SKM-1 (cell line): ENCODE data around the gene ALPP.
"Not testable (repeated sequence)": the region's sequence is repeated elsewhere in the genome, so short reads cannot be mapped to it uniquely, and the experiment has no call there.

Experiments used
- DNase-seq: peaks from one replicate; lab custom pipeline; 2025; ENCODE audit not compliant: unreplicated experiment; lab: John Stamatoyannopoulos, UW

Gene ALPP

GRCh38 chr2:232363064-232363783 lies 15.3 kb upstream of the ALPP start:
- not testable (repeated sequence) for DNase-seq

DNA sequence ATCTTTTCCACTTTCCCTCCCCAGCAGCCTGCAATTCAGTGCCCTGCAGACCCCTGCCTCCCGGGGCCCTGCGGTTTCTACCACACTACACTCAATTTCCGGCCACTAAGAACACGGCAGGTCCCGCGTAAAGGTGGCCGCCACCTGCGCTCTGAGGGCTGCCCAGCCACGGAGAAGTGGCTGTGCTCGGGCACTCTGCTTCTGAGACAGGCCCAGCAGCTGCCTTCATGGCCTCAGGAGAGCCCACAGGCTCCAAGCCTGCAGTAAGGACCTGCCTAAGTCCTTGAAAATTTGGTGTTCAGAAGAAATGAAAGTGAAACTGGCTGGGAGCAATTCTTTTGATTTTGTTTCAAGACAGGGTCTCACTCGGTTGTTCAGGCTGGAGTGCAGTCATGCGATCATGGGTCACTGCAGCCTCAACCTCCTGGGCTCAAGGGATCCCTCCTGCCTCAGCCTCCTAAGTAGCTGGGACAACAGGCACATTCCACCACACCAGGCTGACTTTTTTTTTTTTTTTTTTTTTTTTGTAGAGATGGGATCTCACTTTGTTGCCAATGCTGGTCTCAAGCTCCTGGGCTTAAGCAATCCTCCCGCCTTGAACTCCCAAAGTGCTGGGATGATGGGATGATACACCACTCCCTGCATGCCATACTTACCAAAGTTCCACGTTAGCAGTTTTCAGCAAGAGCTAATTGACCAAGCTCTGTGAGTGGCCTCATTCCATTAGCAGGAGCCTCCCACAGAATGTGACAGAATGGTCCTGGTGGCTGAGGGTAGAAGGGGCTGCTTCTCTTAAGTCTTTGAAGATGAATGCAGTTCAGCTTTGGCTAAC lies 14.6 kb upstream of the ALPP start:
- no peak for DNase-seq

DNA sequence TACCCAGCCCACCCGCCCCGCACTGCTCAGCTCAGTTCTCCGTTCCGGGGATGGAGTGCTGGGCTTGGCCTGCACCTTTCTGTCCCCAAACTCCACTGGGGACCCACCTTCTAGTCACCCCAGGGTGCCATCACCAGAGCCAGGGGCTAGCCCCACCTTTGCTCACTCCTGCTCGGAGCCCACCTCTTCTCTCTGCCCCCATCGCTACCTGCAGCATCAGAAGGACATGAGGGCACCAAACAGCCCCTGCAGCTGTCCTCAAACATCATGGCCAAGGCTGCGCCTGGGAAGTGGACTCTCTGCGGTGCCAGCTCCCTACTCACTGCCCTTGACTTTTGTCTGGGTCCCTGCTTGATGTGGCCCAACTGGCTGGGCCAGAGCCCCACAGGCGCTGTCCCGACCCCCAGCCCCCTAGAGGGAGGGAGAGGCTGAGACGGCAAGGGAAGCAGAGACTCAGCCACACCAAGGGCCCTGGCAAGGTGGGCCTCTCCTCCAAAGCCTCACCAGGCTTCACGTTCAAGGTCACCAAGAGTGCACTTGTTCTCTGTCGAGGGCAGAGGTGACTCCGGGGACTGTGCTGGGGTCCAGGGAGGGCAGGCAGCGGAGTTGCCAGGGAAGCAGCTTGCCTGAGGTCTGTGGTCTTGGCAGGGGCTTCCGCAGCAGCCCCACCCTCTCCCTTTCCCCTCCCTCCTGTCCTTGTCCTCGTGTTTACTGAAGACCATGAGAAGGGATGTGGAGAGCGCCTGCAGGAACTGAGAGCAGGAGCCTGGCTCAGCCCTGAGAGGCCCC lies 13.6 kb upstream of the ALPP start:
- DNase-seq, result not testable (repeated sequence)

DNA sequence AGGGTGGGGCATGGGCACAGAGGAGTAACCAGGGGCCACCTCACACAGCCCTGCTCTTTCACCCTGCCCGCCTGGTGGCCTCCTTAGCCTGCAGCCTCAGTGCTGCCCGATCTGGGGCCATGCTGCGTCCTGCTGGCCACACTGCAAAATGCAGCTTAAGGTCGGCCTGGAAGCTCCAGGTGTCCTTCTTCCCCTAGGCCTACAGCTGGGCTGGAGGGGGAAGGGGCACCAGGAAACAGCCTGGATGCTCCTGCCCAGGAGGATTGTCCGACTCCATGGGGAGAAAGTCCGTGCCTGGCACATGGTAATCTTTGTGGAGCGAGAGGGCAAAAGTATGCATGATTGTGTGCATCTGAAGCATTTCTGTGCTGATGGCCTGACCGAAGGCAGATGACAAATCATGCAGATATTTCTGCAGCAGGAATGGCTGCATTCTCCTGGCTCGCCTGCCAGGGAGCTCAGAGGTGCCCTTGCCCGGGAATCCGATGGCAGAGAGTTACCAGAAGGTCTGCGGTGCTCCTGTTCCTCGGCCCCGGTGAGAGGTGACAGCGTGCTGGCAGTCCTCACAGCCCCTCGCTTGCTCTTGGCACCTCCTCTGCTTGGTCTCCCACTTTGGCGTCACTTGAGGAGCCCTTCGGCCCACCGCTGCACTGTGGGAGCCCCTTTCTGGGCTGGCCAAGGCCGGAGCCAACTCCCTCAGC lies 12.8 kb upstream of the ALPP start:
- no peak for DNase-seq

- not testable (repeated sequence) for DNase-seq
These were observed 12.1 kb upstream of the ALPP start for GRCh38 chr2:232366461-232366860.

DNA sequence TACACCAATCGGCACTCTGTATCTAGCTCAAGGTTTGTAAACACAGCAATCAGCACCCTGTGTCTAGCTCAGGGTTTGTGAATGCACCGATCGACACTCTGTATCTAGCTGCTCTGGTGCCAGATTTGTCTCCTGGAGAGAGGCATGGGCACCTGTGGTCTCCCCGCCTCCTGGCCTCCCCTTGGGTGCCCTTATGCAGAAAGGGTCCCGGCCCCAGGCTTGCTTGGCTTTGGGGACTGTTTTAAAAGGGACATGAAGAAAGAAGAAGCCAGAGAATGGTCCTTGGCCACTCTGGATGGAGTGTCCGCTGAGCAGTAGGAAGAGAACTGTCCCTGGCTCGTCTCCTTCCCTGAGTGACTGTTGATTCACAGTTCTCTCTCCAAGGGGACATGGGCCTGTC lies 11.5 kb upstream of the ALPP start:
- no peak for DNase-seq

DNA sequence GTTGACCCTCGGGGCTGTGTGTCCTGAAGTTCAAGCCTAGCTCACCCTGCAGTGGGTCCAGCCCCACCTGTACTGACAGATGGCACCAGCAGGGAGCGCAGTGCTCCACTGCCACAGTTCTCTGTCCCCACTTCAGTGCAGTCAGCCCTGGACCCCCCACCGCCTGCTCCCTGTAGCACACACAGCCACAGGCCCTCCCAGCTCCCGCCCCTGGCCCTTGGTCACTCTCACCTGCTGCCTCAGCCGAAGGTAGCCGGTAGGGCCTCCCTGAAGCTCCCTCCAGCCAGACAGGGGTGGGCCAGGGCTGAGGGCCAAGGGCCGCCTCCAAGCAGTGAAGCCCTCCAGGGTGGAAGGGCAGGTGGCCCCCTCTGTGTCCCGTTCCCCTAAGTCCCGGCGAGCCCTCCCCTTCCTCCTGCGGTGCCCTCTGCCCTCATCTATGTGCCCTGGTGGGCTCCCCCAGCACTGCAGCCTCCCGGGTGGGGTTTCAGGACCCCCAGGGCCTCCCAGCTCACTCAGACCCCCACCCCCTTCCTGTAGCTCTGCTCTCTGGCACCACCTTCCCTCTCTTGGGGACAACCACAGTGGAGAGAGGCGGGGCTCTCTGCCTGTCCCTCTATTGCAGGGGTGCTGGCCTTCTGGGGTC lies 10.8 kb upstream of the ALPP start:
- DNase-seq, result no peak

DNA sequence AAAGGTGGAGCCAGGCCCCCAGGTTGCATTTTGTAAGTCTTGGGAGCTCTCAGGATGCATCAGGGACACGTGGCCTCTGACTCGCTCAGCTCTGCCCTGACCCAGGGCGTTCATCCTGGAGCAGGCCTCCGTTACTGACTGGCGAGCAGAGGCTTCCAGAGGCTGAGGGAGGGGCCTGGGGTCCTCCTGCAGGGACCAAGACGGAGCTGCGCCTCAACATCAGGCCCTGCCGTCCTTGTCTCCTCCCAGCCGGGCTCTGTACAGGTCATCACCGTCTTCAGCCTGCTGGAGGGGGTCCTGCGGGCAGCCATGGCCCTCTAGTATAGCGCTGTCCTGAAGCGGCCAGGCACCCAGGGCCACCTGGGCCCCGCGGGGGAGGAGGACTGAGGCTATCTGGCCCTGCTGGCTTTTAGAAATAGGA lies 10.2 kb upstream of the ALPP start:
- no peak for DNase-seq

GRCh38 chr2:232369126-232369951 lies 9.2 kb upstream of the ALPP start:
- no peak for DNase-seq

DNA sequence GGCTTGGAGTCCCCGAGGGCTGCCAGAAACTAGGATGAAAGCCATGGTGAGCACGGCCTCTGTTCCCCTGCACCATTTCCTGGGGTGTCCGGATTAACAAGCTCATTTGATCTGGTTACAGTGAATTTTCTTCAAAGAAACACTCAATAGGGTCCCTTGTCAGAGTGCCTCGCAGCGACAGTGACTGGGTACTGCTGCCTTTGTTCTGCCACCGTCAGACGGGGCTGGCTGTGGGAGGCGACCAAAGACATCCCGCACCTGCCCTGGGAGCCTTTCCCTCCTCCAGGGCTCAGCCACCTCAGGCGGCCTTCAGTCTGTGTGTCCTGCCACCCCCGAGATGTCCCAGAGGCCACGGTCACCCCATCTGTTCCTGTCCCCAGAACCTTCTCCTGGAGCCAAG lies 8.5 kb upstream of the ALPP start:
- not testable (repeated sequence) for DNase-seq

- DNase-seq, result no peak
These were observed 6.0 kb upstream of the ALPP start for GRCh38 chr2:232372231-232373208.

- DNase-seq, result no peak
These were observed 4.2 kb upstream of the ALPP start for GRCh38 chr2:232374356-232374755.

GRCh38 chr2:232375164-232375563 lies 3.4 kb upstream of the ALPP start:
- no peak for DNase-seq

DNA sequence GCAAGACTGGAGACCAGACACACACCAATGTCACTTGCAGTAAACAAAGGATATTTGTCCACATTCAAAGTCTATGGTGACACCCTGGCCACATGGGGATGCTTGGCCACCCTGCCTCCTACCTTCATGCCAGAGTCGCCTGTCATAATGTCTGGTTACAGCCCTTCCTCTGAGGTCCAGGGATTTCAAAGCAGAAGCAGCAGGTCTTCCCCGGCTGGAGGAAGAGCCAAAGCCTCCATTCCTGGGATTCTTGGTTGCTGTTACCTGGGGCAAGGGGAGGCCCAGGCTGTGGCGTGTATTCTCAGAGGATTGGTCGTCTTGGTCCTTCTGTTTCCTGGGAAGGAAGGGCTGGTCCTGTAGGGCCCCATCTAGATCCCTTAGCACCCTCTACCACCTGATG lies 2.3 kb upstream of the ALPP start:
- DNase-seq, result no peak

GRCh38 chr2:232376713-232377112 lies 1.8 kb upstream of the ALPP start:
- no peak for DNase-seq

DNA sequence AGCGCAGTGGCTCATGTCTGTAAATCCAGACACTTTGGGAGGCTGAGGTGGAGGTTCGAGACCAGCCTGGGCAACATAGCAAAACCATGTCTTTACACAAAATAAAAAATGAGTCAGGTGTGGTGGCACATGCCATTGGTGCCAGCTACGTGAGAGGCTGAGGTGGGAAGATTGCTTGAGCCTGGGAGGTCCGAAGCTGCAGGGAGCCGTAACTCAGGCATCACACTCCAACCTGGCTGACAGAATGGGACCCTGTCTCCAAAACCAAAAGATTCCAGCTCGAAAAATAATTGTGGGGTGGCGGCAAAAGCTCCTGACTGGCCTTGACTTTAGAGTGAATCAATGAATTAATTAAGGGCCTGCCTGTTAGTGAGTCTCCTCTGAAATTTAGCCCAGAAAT lies 1.2 kb upstream of the ALPP start:
- no peak for DNase-seq

GRCh38 chr2:232377841-232378734 lies 463 bp upstream of the ALPP start:
- DNase-seq, result no peak
